CD4-positive, alpha-beta T cell (primary cell): ENCODE results near the gene PPP6C. TPM values are rescaled to one million over a fixed set of nuclear protein-coding genes. Genes with fewer than 3 reads are reported as not detected.
"Not testable (repeated sequence)": the region's sequence is repeated elsewhere in the genome, so short reads cannot be mapped to it uniquely, and the experiment has no call there.

Experiments used
- ATAC-seq: fragments of 200-7000 bp; cut with Tn5 transposase; one replicate; pipeline ENCODE4 v1.10.0; 2022; ENCODE audit warnings: mild to moderate bottlenecking; ENCODE audit not compliant: poor library complexity
- CTCF ChIA-PET: fragments of 350-600 bp; sonication (Branson Sonifier 250); formaldehyde crosslinking; loops from one replicate; lab custom pipeline; 2021; ENCODE audit warnings: antibody characterized with exemption, inconsistent platforms; lab: Charles Lee
- POLR2A ChIA-PET: fragments of 350-600 bp; sonication (Branson Sonifier 250); formaldehyde crosslinking; loops from one replicate; lab custom pipeline; 2021; ENCODE audit warnings: antibody characterized with exemption, inconsistent platforms; lab: Charles Lee
- DNase-seq, 14 experiments: peaks; one replicate each; pipeline ENCODE4 v3.0.0-alpha.2; 2013 to 2020; ENCODE audit warnings: mixed read lengths in 2 of 14
- H3K27ac ChIP-seq, 2 donors: one replicate each; pipeline versions ENCODE4 v1.5.1 to v1.7.0; 2013; ENCODE audit warnings: low read length in 2 of 2, low read depth in 1 of 2, mild to moderate bottlenecking in 1 of 2
- H3K27me3 ChIP-seq, 2 experiments: 1 replicate in 1 of 2; 2 replicates in 1 of 2; pipeline versions ENCODE4 v1.6.1 to v1.7.0; 2013; ENCODE audit warnings: low read length in 2 of 2, control low read depth in 1 of 2, mild to moderate bottlenecking in 1 of 2, moderate library complexity in 1 of 2; ENCODE audit not compliant: insufficient read depth in 2 of 2, control insufficient read depth in 1 of 2
- H3K36me3 ChIP-seq: one replicate; pipeline ENCODE4 v1.6.1; 2013; ENCODE audit warnings: low read length, control low read depth; ENCODE audit not compliant: insufficient read depth
- H3K4me1 ChIP-seq: one replicate; pipeline ENCODE4 v1.6.1; 2013; ENCODE audit warnings: low read length, control low read depth; ENCODE audit not compliant: insufficient read depth
- H3K4me3 ChIP-seq: one replicate; pipeline ENCODE4 v1.5.1; 2013; ENCODE audit warnings: mild to moderate bottlenecking, low read length, moderate library complexity
- H3K9me3 ChIP-seq, 2 experiments: 1 replicate in 1 of 2; 2 replicates in 1 of 2; pipeline versions ENCODE4 v1.6.1 to v1.7.0; 2013; ENCODE audit warnings: low read length in 2 of 2, mild to moderate bottlenecking in 2 of 2, control low read depth in 1 of 2, moderate library complexity in 1 of 2; ENCODE audit not compliant: control insufficient read depth in 1 of 2, insufficient read depth in 1 of 2
- H3K27ac Mint-ChIP-seq: one replicate; pipeline ENCODE4 v1.8.0; 2020; ENCODE audit warnings: mixed read lengths
- H3K27me3 Mint-ChIP-seq: one replicate; pipeline ENCODE4 v1.8.0; 2021; ENCODE audit warnings: mixed read lengths
- H3K36me3 Mint-ChIP-seq: one replicate; pipeline ENCODE4 v1.8.0; 2021; ENCODE audit warnings: low read depth, mixed read lengths
- H3K4me1 Mint-ChIP-seq: one replicate; pipeline ENCODE4 v1.8.0; 2021; ENCODE audit warnings: low read depth, mixed read lengths
- H3K4me3 Mint-ChIP-seq: one replicate; pipeline ENCODE4 v1.8.0; 2020; ENCODE audit warnings: mild to moderate bottlenecking, mixed read lengths
- H3K9me3 Mint-ChIP-seq: one replicate; pipeline ENCODE4 v1.8.0; 2020; ENCODE audit warnings: mixed read lengths
- CTCF ChIP-seq: fragments of 200-600 bp; IDR thresholded peaks from one replicate; pipeline ENCODE4 v1.8.0; 2022; ENCODE audit warnings: antibody characterized with exemption, mild to moderate bottlenecking
- intact Hi-C, 2 experiments: fragments of 100-400 bp; cut with DNase I in 1 of 2; cut with micrococcal nuclease in 1 of 2; formaldehyde crosslinking; loops; one replicate each; pipeline versions ENCODE4 v1.15.1 to v1.9.0; 2023 to 2025; cut with DNase I, micrococcal nuclease
- total RNA-seq, 174 experiments: library from RNA in 2 of 174; stranded (reverse) in 2 of 174; gene quantifications; one replicate each; pipeline ENCODE4 v1.2.3 and lab custom pipeline; 2021 to 2026

Gene PPP6C
- total RNA-seq, 2 experiments from 2014 or later, result 32.9 to 35.3 TPM

- Mint-ChIP-seq H3K9me3 (no peaks in the 10 kb centered on the region), H3K36me3 (peaks cover 41% of the 10 kb centered on the region), H3K27me3 (no peaks in the 10 kb centered on the region), H3K27ac (peak overlapping the region; percentile 0), H3K4me1 (peaks cover 78% of the 10 kb centered on the region), H3K4me3 (peak overlapping the region; percentile 2)
- intact Hi-C loops, result no loop called here
- no peak overlapping the region for H3K4me3 ChIP-seq
- ChIA-PET POLR2A (no interaction called here), CTCF (interaction anchor here (1.1 kb wide), 1 partner anchor 10 kb away, joined by 3 read pairs; no protein-coding TSS in a partner anchor)
- no peaks in the 10 kb centered on the region for H3K9me3 ChIP-seq
- peaks cover 3% of the 10 kb centered on the region for H3K36me3 ChIP-seq
- ATAC-seq (no peak), DNase-seq (no peak)
- TF ChIP-seq CTCF, result no peak
- no peaks in the 10 kb centered on the region for H3K27me3 ChIP-seq
- H3K4me1 ChIP-seq, result peaks cover 36% of the 10 kb centered on the region
- no peak overlapping the region for H3K27ac ChIP-seq
These were observed 6.0 kb downstream of the PPP6C start for GRCh38 chr9:125183561-125183960.

- Histone ChIP-seq H3K36me3 (peaks cover 3% of the 10 kb centered on the region), H3K4me3 (no peak overlapping the region), H3K27ac (no peak overlapping the region), H3K4me1 (peaks cover 31% of the 10 kb centered on the region), H3K9me3 (no peaks in the 10 kb centered on the region), H3K27me3 (no peaks in the 10 kb centered on the region)
- ChIA-PET CTCF (interaction anchor here (1.1 kb wide), 1 partner anchor 9 kb away, joined by 3 read pairs; no protein-coding TSS in a partner anchor), POLR2A (no interaction called here)
- no peak for TF ChIP-seq CTCF
- H3K4me1 Mint-ChIP-seq, result peaks cover 79% of the 10 kb centered on the region
- intact Hi-C loops, result no loop called here
- H3K9me3 Mint-ChIP-seq, result no peaks in the 10 kb centered on the region
- H3K27ac Mint-ChIP-seq, result peak overlapping the region; percentile 0
- ATAC-seq (no peak), DNase-seq (no peak)
- peaks cover 45% of the 10 kb centered on the region for H3K36me3 Mint-ChIP-seq
- peak overlapping the region; percentile 1 for H3K4me3 Mint-ChIP-seq
- no peaks in the 10 kb centered on the region for H3K27me3 Mint-ChIP-seq
These were observed 6.5 kb downstream of the PPP6C start for GRCh38 chr9:125183054-125183453.

- H3K4me3 Mint-ChIP-seq, H3K27me3 Mint-ChIP-seq, DNase-seq, H3K9me3 ChIP-seq, H3K27me3 ChIP-seq, H3K36me3 ChIP-seq, ATAC-seq, POLR2A ChIA-PET, H3K27ac ChIP-seq, CTCF ChIA-PET, H3K4me3 ChIP-seq, H3K9me3 Mint-ChIP-seq, intact Hi-C loops: not testable (repeated sequence)
- peaks cover 79% of the 10 kb centered on the region for H3K4me1 Mint-ChIP-seq
- peaks cover 20% of the 10 kb centered on the region for H3K4me1 ChIP-seq
- peak overlapping the region; percentile 16 for H3K27ac Mint-ChIP-seq
- peaks cover 47% of the 10 kb centered on the region for H3K36me3 Mint-ChIP-seq
These were observed 7.8 kb downstream of the PPP6C start for GRCh38 chr9:125181756-125182155.

- Mint-ChIP-seq H3K4me3 (no peak overlapping the region), H3K36me3 (peaks cover 56% of the 10 kb centered on the region), H3K27ac (no peak overlapping the region), H3K4me1 (peaks cover 86% of the 10 kb centered on the region), H3K9me3 (no peaks in the 10 kb centered on the region), H3K27me3 (no peaks in the 10 kb centered on the region)
- H3K4me3 ChIP-seq, result no peak overlapping the region
- intact Hi-C loops, result no loop called here
- no peaks in the 10 kb centered on the region for H3K9me3 ChIP-seq
- TF ChIP-seq CTCF, result no peak
- ATAC-seq (no peak), DNase-seq (no peak)
- no peak overlapping the region for H3K27ac ChIP-seq
- CTCF ChIA-PET, result no interaction called here
- peaks cover 3% of the 10 kb centered on the region for H3K36me3 ChIP-seq
- H3K27me3 ChIP-seq, result no peaks in the 10 kb centered on the region
- POLR2A ChIA-PET, result interaction anchor here (1.0 kb wide), 1 partner anchor 19 kb away, joined by 3 read pairs; the partner anchor contains the start of gene RABEPK
- peaks cover 18% of the 10 kb centered on the region for H3K4me1 ChIP-seq
These were observed 8.7 kb downstream of the PPP6C start for GRCh38 chr9:125180876-125181275.

GRCh38 chr9:125179776-125180175 lies 9.8 kb downstream of the PPP6C start:
- H3K36me3 Mint-ChIP-seq, result peaks cover 60% of the 10 kb centered on the region
- H3K27me3 ChIP-seq, intact Hi-C loops, H3K9me3 Mint-ChIP-seq, DNase-seq, H3K9me3 ChIP-seq, H3K36me3 ChIP-seq, ATAC-seq, H3K27me3 Mint-ChIP-seq, CTCF ChIA-PET, H3K4me3 ChIP-seq, H3K4me3 Mint-ChIP-seq, H3K27ac Mint-ChIP-seq, H3K27ac ChIP-seq: not testable (repeated sequence)
- peaks cover 80% of the 10 kb centered on the region for H3K4me1 Mint-ChIP-seq
- POLR2A ChIA-PET, result interaction anchor here (0.7 kb wide), 1 partner anchor 29 kb away, joined by 3 read pairs; no protein-coding TSS in a partner anchor
- peaks cover 16% of the 10 kb centered on the region for H3K4me1 ChIP-seq
